Activated CD4-positive, CD25-positive, alpha-beta regulatory T cell (primary cell): ENCODE measurements around the gene KRTAP4-8.
"Not testable (repeated sequence)": the region's sequence is repeated elsewhere in the genome, so short reads cannot be mapped to it uniquely, and the experiment has no call there.

Experiments
- DNase-seq, 4 experiments: peaks; one replicate each; lab custom pipeline; 2025; lab: John Stamatoyannopoulos, UW

KRTAP4-8 gene

GRCh38 chr17:41065016-41065689, 32.8 kb downstream of the KRTAP4-8 start:
- DNase-seq, result not testable (repeated sequence)

DNA sequence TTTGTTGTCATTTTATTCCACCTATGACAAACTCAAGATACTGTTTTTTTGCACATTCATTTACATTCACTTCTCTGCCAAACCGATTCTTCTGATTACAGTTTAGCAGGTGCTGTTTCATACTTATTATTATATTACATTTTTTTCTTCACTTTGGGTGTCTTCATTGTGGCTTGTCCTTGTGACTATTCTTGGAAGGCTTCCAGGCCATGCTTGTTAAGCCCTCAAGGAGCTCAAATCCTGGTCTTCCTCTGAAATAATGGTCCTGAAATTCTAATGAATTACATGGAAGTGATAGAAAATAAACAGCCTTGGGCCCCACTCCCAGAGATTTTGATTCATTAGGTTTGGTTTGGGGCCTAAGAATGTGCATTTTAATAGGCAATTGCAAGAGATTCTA, 33.6 kb downstream of the KRTAP4-8 start:
- no peak for DNase-seq

GRCh38 chr17:41063449-41063848, 34.5 kb downstream of the KRTAP4-8 start:
- no peak for DNase-seq

DNA sequence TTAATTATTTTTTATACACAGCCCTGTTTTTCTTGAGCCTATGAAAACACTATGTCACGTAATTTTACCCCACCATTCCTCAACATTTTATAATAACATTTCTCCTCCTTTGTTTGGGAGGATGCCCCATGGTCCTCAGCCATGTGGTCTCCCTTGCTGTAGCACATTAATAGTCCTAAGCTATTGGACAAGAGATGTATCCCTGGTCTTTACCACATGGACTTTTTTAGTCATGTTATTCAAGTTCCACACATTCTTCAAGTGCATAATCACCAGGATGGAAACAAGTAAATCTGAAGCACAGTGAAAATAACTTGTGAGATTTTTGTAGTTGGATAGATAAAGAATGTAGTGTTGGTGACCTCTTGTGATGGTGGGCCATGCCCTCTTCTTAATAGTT, 36.0 kb downstream of the KRTAP4-8 start:
- DNase-seq, result no peak

DNA sequence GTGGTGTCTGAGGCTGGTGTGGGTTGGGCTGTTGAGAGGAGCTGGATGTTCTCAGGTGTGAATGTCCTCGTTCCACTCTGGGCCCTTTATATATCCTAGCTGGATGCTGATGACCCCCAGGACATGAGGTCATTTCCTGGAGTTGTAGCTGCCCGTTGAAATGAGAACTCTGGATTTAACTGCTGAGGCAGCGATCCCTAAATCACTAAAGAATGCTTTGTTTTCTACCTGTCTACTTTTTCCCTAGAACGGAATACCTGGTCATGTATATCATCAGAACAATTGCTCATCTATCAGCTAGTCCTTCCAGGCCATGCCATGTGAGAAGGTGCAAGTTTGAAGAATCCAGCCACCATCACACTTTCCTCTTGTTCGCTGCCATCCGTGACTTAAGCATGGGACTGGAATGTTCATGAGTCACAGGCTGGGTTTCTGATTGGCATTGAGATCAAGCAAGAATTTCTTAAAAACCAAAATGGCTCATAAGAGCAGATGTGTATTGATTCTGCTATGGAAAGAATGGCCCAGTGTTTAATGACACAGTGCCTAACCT, 37.8 kb downstream of the KRTAP4-8 start, which contains the start of gene KRTAP2-3:
KRTAP2-3 (minus strand) TSS at position 63 of the 553 bp plus-strand sequence. CDS start 64 bp downstream, outside the sequence.
- DNase-seq, result no peak

DNA sequence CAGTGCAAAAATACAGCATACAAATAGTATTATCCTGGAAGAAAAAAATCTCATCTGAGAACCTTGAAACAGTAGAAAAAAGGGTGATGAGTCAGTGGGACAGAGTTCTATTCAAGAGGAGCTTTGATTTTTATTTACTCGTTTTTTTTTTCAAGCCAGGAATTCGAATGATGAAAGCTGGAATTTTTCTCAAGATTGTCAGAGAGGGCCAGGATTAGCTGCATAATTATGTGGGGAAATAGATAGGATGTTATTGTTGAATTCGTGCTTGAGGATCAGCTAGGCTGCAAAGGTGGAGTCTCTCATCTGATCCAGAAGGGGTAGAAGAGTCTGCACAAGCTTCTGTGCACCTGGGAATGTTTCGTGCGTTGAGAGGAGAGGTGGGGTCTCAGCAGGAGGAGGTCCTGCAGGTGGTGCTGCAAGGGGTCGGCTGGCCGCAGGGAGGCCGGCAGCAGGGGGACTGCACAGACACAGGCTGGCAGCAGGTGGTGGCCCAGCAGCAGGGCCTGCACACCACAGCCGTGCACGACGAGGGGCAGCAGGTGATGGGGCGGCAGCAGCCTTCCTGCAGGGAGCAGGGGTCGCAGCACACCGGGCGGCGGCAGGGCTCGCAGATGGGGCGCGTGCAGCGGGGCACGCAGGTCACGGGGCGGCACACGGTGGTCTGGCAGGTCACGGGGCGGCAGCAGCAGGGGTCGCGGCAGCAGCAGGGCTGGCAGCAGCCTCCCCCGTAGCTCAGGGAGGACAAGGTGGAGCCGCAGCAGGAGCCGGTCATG, 38.5 kb downstream of the KRTAP4-8 start:
- DNase-seq, result not testable (repeated sequence)

- no peak for DNase-seq
These were observed 39.2 kb downstream of the KRTAP4-8 start for GRCh38 chr17:41058741-41059140.

- no peak for DNase-seq
These were observed 40.4 kb downstream of the KRTAP4-8 start for GRCh38 chr17:41057547-41057946.

DNA sequence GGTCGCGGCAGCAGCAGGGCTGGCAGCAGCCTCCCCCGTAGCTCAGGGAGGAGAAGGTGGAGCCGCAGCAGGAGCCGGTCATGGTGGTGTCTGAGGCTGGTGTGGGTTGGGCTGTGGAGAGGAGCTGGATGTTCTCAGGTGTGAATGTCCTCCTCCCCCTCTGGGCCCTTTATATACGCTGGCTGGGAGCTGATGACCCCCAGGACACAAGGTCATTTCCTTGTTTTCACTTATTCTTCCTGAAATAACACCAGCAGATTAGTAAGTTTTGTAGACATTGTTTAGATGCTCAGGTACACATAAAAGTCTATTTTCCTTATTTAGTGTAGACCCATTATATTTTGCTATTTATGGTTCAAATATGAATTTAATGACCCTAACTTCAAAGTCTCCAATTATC, 42.8 kb downstream of the KRTAP4-8 start, which contains the start of gene KRTAP2-2:
KRTAP2-2 (minus strand) TSS at position 101 of the 400 bp plus-strand sequence; CDS start at position 82, 19 bp downstream.
- DNase-seq, result not testable (repeated sequence)

GRCh38 chr17:41054556-41054955, 43.4 kb downstream of the KRTAP4-8 start:
- not testable (repeated sequence) for DNase-seq

DNA sequence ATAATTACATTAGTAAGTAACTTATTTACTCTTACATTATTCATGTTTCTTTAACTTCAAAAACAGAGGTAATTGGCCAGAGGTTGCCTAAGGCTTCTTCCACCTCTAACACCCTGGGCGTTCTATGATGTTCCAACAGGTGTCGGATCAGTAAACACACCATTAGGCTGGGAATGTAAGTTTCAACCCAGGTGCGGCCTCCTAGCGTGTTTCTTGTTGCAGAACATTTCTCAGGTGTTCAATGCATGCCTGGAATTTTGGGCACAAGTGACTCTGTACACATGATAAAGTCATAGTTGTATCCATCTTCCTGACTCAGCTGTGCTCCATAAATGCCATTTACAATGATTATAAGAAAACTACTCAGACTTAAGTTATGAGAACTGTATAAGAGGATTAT, 43.9 kb downstream of the KRTAP4-8 start:
- DNase-seq, result no peak

GRCh38 chr17:41052566-41052965, 45.4 kb downstream of the KRTAP4-8 start:
- no peak for DNase-seq

DNA sequence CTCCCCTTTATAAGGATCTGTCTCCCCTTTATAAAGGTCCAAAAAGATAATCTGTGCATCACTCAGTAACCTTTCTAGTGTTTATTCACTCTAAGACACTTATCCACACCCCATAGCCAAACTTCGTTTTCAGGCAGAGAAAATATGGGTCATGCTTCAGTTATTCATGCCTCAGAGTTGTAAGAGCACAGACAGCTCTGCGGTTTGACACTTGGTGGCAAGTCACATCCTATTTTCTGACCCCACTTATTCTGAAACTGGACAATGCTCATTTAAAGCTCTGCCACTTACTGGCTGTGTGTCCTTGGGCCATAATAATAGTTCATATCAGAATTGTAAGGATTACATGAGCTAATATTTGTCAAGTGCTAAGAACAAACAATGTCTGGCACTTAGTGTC, 48.8 kb downstream of the KRTAP4-8 start:
- DNase-seq, result no peak

- DNase-seq, result no peak
These were observed 49.5 kb downstream of the KRTAP4-8 start for GRCh38 chr17:41048441-41048840.
